NCI-H345 treated with DMSO at 0.1 percent for 48 hours (cell line): Measurements from ENCODE around the gene TTLL9.

Source experiments
- DNase-seq: peaks from one replicate; lab custom pipeline; 2025; ENCODE audit not compliant: unreplicated experiment; lab: John Stamatoyannopoulos, UW

TTLL9 gene

DNA sequence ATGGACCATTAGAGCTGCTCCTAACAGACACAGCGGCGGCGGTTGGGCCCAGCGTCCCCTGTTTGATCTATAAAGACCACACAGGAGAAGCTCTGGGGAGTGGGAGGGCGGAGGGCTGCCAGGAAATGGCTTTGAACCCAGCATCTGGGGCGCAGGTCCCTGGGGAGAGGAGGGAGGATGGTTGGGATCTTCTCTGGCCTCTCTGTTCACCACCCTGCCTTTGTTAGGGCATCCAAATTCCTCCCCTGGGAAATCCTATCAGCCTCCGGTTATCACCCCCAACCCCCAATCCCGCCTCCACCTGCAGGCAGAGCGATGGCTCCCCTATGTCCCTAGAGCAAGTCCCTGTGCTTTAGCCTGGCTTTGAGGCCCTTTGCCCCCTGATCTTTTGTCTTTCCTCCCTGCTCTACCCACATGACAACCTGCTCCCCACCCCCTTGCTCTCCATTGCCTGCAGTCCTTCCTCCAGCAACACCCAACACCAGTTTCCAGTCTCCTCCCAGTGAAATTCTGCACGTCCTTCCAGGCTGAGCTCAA is 104.6 kb downstream of the TTLL9 start:
- no peak for DNase-seq

DNA sequence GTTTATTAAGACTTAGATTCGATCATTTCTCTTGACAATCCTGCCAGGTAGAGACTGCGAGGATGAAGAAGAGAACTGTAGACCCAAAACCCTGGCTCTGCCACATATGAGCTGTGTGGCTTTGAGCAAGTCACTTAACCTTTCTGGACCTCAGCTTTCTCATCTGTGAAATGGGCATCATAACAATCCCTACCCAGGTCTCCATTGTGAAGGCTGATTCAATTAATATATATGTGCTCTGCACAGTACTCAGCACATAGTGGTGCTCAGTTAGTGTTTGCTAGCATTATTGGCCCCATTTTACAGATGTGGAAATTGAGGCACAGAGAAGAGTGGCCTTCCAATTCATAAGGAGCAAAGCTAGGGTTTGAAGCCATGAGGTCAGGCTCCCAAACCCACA is 105.4 kb downstream of the TTLL9 start:
- no peak for DNase-seq

DNA sequence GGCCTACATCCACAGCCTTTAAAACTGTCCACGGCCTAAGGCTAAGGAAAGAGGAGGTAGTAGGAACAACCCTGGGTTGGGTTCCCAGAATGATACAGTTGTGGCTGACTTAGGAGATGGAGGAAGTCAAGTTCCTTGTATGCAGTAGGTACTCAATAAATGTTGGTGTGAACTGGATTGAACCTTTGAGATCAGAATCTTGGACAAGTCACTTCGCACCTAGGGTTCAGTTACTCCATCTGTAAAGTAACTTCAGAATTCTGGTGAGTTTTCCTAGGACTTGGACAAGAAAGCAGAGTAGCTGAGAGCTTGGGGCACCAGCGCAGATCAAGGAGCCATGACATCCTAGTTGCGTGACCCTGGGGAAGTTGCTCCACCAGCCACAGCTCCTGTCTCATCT is 106.6 kb downstream of the TTLL9 start:
- DNase-seq: no peak

DNA sequence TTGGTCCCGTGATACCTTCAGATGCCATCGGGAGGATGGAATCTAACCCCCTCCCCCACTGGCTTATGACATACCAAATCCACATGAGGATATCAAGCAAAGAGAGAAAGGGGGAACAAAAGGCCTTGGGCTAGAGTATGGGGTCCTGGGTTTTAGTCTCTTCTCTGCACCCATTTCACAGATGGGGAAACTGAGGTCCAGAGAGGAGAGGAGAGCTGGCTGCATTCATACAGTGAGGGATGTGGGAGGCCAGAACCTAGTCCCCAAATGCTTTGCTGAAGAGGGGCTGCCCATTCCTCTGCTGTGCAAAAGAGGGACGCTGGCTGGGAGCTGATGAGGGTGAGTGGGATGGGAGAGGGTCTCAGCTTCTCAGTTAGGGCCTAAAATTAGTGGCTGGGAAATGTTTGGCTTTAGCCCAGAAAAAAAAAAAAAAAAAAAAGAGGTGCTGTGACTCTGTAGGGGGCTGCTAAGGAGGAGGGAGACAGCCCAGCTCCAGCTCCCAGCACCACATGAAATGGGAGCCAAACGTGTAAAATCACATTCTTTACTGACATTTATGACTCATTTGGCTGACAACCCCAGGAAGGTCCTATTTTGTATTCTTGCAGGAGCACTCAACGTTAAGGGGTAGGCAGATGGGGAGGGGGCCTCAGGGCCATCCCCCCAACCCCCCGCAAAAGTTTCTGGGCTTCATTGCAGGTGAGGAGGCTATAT is 109.4 kb downstream of the TTLL9 start:
- no peak for DNase-seq

DNA sequence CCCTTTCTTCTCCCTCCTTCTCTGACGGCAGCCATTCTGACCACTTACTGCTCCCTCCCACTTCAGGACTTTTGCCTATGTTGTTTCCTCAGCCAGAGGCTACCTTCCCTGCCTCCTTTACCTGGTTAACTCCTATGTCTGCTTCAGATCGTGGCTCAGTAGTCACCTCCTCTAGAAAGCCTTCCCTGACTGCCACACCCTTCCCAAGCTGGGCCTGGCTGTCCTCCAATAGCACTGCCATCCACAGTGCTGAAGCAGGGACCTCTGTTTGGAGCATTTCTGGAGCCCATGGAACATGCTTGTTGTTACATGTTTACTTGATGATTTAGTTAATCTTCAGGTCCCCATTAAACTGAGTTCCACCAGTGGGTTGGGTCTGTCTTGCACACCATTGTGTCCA is 111.3 kb downstream of the TTLL9 start:
- no peak for DNase-seq

DNA sequence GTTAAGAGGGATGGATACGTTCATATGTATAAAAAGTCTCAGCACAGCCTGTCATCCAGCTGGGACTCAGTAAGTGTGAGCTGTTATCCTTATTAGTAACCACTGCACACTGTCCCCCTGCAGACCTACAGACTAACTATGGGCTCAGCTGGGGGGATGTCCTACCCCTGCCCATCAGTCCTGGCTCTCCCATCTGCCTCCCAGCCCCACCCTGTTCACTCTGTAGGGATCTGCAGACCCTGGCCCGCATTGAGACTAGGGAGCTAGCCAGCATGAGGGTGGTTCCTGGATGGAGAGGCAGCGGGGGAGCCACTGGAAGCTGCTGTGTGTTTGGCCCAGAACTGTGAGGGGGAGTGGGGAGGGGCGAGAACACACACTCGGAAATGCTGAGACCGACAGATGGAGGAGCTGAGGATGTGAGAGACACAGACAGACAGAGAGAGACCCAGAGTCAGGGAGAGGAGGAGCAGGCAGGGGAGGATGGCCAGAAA is 114.6 kb downstream of the TTLL9 start:
- DNase-seq: no peak

DNA sequence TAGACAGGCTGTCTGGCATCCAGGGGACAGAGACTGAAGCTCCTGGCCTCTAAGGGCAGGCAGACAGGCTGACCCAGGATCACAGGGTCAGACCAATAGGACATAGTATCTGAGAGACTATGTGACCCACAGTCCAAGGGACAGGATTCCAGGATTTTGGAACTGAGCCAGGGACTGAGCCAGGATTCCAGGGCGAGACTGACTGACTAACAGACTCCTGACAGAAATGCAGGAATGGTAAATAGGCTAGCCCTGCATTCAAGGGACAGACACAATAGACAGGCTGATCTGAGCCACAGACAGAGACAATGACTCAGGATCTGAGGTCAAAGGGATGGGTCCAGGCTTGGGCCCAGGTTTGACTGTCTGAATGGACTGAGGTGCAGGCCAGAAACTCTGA is 117.3 kb downstream of the TTLL9 start:
- DNase-seq: no peak

DNA sequence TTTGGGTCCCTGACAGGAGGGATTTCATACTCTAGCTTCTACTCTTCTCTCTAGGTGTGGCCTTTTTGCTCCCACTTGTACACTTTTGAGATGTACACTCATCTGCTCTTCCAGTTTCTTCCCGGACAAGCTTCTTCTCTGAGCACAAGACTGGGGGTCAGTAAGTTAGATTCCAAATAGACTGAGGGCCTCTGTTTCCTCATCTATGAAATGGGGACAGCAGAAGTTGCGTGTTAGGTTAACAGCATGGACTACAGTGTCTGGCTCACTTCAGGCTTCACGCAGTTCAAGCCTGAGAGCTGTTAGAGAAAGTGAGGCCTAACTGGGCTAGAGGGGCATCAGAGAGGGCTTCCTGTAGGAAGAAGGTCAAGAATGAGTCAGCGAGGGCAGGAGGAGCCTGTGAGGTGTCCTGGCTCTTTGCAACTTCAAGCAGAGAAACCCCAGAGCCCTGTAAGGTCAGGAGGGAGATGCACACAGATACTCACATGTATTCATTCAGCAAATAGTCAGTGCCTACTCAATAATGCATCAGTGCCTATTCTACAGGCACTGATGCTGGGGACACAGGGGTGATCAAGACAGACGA is 118.1 kb downstream of the TTLL9 start:
- DNase-seq: no peak

DNA sequence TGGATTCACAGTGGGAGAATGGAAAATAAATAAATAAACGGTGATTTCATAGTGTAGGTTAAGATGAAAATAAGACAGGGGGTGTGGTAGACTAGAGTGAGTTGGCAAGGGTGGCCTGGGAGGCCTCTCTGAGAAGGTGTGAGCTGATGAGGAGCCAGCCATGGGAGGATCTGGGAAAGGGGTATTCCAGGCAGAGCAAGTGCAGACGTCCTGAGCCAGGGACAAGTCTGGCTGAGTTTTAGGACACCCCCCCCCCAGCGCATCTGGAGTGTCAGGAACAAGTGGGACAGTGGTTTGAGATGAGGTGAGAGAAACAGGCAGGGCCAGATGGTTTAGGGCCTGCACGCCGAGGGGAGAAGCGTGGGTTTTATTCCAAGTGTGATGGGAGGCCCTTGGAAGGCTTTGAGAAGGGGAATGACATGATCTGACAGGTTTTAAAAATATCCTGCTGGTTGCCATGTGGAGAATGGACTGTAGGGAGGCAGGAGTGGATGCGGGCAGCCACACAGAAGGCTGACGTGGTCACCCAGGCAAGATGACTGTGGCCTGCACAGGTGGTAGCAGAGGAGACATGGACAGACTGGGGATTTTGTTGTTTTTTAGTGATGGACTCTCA is 118.7 kb downstream of the TTLL9 start:
- DNase-seq: no peak

DNA sequence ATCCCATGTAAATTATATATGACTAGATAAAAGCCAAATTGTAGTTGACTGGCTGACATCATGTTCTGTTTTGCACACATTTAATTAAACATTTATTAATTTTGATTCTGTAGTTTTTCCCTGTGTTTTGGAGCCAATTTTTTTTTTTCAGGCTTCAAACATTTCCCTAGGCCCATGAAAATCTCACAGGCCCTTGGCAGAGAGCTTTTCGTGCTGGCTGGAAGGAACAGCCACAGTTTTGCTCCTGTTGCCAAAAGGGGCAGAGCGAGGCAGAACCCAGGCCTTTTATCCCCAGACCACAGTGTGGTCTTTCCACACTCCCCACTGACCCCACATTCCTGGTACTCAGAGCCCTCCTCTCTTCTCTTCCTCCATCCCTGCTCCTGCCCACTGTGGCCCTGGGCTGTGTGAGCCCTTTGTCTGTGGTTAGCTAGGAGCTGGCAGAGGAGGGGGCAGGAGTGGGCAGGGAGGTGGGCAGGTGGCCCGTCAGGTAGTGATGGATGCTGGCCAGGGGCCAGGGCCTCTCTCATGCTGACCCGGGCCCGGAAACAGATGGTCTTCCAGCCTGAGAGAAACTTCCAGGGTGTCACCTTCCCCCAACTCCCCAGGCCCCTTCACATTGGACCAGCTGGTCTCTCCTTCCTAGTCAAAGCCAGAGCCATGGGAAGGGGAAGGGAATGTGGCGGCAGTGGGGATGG is 120.4 kb downstream of the TTLL9 start:
- no peak for DNase-seq

DNA sequence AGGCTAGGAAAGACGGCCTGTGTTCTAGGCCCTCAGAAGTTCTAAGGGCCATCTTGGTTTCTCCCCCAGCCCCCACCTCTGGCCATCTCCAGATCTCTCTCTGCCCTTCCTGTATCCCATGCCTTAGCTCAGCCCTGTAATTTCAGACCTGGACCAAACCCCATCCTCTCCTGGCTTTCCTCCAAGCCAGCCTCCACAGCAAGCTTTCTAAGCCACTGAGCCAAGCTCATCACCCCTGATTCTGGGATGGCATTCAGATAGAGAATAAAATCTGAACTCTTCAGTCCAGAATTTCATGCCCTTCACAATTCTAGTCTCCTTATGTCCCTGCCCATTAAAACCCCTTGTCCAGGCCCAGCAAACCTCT is 120.9 kb downstream of the TTLL9 start:
- DNase-seq: no peak

DNA sequence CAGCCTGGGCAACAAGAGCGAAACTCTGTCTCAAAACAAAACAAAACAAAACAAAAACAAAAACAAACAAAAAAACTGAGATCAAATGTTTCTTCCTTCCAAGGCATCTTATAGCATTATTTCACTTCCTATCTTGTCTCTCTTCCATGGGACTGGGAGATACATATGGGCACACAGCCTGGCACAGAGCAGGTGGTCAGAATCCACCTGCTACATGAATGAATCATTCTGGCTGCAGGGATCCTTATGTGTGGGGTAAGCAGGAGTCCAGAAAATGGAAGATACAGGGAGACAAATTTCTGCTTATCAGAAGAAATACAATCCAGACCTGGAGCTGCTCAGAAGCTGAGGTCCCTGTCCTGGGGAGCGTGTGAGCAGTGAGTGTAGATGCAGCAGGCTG is 121.7 kb downstream of the TTLL9 start:
- no peak for DNase-seq
